ENCODE results near the gene NIPSNAP3A. TPM values are rescaled to one million over a fixed set of nuclear protein-coding genes. Genes with fewer than 3 reads are reported as not detected.
"Not testable (repeated sequence)": the region's sequence is repeated elsewhere in the genome, so short reads cannot be mapped to it uniquely, and the experiment has no call there.

The NIPSNAP3A gene
- total RNA-seq (2013) = 56.3 TPM
- polyA plus RNA-seq = 100 to 1,000 TPM in 1 of 3 donors, 10 to 100 TPM in 2; 26.9 to 103 (median 97.8) TPM
- polyA minus RNA-seq = 12.7 and 14.3 TPM in 2 replicates
- total RNA-seq = 9.2 to 39.2 (median 27.4) reads per million in 11 experiments

GRCh38 chr9:104747565-104748358 lies at the start of gene NIPSNAP3A:
TSS of gene NIPSNAP3A (plus strand) at chr9:104747683. CDS start at chr9:104747793, 110 bp downstream.
- Histone ChIP-seq H3K4me2 (replicated peaks; ENCODE audit: extremely low read depth, low read length, poor library complexity, severe bottlenecking) (peak within 1 kb of the TSS; percentile 83), H2AFZ (ENCODE audit: insufficient read depth, low read depth, low read length, poor library complexity, severe bottlenecking) (peak within 1 kb of the TSS; percentile 90), H3K9me3 (replicated peaks in 1 of 2; ENCODE audit: control insufficient read depth in 1 of 2, insufficient read depth in 1 of 2, low read length in 2 of 2) (no peaks in the 10 kb centered on the region), H3K4me1 (ENCODE audit: control insufficient read depth in 1 of 2, insufficient read depth in 2 of 2, low read length in 2 of 2) (peaks cover 25 to 33% of the 10 kb centered on the region in 2 donors), H3K9ac (ENCODE audit: insufficient read depth, low read length, poor library complexity, severe bottlenecking) (peak within 1 kb of the TSS; percentile 86), H3K27me3 (ENCODE audit: control insufficient read depth in 2 of 2, insufficient read depth in 2 of 2, low read length in 2 of 2) (no peaks in the 10 kb centered on the region), H3K27ac (ENCODE audit: low read depth in 1 of 2, low read length in 2 of 2) (peak within 1 kb of the TSS; percentile 90 to 94), H3K4me3 (replicated peaks in 1 of 3; ENCODE audit: low read depth in 2 of 3, low read length in 3 of 3) (peak within 1 kb of the TSS; percentile 56 to 91 (median 85)), H4K20me1 (ENCODE audit: insufficient read depth, low read length) (no peaks in the 10 kb centered on the region), H3K36me3 (replicated peaks in 1 of 2; ENCODE audit: control insufficient read depth in 1 of 2, insufficient read depth in 2 of 2, low read length in 2 of 2) (peaks cover 20 to 21% of the 10 kb centered on the region in 2 donors), H3K79me2 (ENCODE audit: insufficient read depth, low read length) (peaks cover 33% of the 10 kb centered on the region)
- H3K27me3 Mint-ChIP-seq (ENCODE audit: low read depth in 3 of 3) = no peaks in the 10 kb centered on the region
- no peaks in the 10 kb centered on the region for H3K9me3 Mint-ChIP-seq
- peaks cover 28% of the 10 kb centered on the region for H3K4me1 Mint-ChIP-seq
- H3K4me3 Mint-ChIP-seq = peak within 1 kb of the TSS; percentile 94 to 99
- TF ChIP-seq CTCF (IDR thresholded peaks at IDR 0.05) = no peak
- under 1% methylated on average over 65 of the region's 71 CpGs for WGBS (ENCODE audit: insufficient coverage)
- DNase-seq = peak; percentile 73 to 85 (median 79)
- intact Hi-C loops (cut with micrococcal nuclease) = no loop called here
- H3K27ac Mint-ChIP-seq = peak within 1 kb of the TSS; percentile 95 to 99 (median 97)
- peaks cover 19 to 21% of the 10 kb centered on the region in 2 donors for H3K36me3 Mint-ChIP-seq

DNA sequence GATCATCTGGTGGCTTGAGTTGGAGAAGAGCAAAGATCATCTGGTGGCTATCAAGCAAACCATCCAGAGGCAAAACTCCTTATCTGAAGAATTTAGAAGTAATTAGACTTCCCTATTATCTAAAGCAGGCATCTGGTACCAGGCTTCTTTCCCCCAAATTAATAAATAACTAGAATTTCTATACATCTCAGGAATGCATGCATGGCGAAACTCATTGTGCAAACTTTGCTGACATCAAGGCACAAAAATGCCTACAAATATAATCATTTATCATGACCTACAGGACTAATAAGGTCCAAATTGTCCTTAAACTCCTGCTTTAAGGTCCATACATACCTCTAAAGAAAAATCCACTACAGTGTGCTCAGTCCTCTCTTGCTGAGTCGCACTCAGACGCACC lies 47.2 kb upstream of the NIPSNAP3A start:
- Mint-ChIP-seq H3K4me3 (no peak overlapping the region), H3K9me3 (peaks cover 0 to 8% (median 6%) of the 10 kb centered on the region in 7 donors), H3K27ac (no peak overlapping the region), H3K27me3 (ENCODE audit: low read depth in 3 of 3) (no peaks in the 10 kb centered on the region), H3K4me1 (no peaks in the 10 kb centered on the region), H3K36me3 (no peaks in the 10 kb centered on the region)
- DNase-seq = no peak
- Histone ChIP-seq H3K9me3 (replicated peaks in 1 of 2; ENCODE audit: control insufficient read depth in 1 of 2, insufficient read depth in 1 of 2, low read length in 2 of 2) (peaks cover 0 to 4% of the 10 kb centered on the region in 2 donors), H3K4me2 (replicated peaks; ENCODE audit: extremely low read depth, low read length, poor library complexity, severe bottlenecking) (no peak overlapping the region), H3K9ac (ENCODE audit: insufficient read depth, low read length, poor library complexity, severe bottlenecking) (no peak overlapping the region), H3K27me3 (ENCODE audit: control insufficient read depth in 2 of 2, insufficient read depth in 2 of 2, low read length in 2 of 2) (no peaks in the 10 kb centered on the region), H3K36me3 (replicated peaks in 1 of 2; ENCODE audit: control insufficient read depth in 1 of 2, insufficient read depth in 2 of 2, low read length in 2 of 2) (no peaks in the 10 kb centered on the region), H2AFZ (ENCODE audit: insufficient read depth, low read depth, low read length, poor library complexity, severe bottlenecking) (no peak overlapping the region), H3K27ac (ENCODE audit: low read depth in 1 of 2, low read length in 2 of 2) (no peak overlapping the region), H3K79me2 (ENCODE audit: insufficient read depth, low read length) (no peaks in the 10 kb centered on the region), H4K20me1 (ENCODE audit: insufficient read depth, low read length) (no peaks in the 10 kb centered on the region), H3K4me3 (replicated peaks in 1 of 3; ENCODE audit: low read depth in 2 of 3, low read length in 3 of 3) (no peak overlapping the region), H3K4me1 (ENCODE audit: control insufficient read depth in 1 of 2, insufficient read depth in 2 of 2, low read length in 2 of 2) (no peaks in the 10 kb centered on the region)
- 100% methylated on average over 3 of the region's 3 CpGs for WGBS (ENCODE audit: insufficient coverage)
- intact Hi-C loops (cut with micrococcal nuclease) = no loop called here
- no peak for TF ChIP-seq CTCF (IDR thresholded peaks at IDR 0.05)

DNA sequence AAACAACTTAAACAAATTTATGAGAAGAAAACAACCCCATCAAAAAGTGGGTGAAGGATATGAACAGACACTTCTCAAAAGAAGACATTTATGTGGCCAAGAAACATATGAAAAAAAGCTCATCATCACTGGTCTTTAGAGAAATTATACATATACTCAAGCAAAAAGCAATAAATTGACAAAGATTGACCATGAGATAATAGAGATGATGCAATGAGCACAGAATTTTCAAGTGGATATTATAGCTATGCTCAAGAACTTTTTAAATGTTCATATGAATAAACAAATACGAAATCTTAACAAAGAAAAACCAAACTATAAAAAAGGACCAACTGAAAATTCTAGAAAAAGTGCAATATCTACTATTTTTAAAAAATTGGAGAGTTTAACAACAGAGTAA lies 38.7 kb upstream of the NIPSNAP3A start:
- H3K27ac ChIP-seq (ENCODE audit: low read depth in 1 of 2, low read length in 2 of 2); H3K9ac ChIP-seq (ENCODE audit: insufficient read depth, low read length, poor library complexity, severe bottlenecking); intact Hi-C loops (cut with micrococcal nuclease); H3K4me1 ChIP-seq (ENCODE audit: control insufficient read depth in 1 of 2, insufficient read depth in 2 of 2, low read length in 2 of 2); H3K36me3 ChIP-seq (replicated peaks in 1 of 2; ENCODE audit: control insufficient read depth in 1 of 2, insufficient read depth in 2 of 2, low read length in 2 of 2); H2AFZ ChIP-seq (ENCODE audit: insufficient read depth, low read depth, low read length, poor library complexity, severe bottlenecking); H3K79me2 ChIP-seq (ENCODE audit: insufficient read depth, low read length); H3K27me3 ChIP-seq (ENCODE audit: control insufficient read depth in 2 of 2, insufficient read depth in 2 of 2, low read length in 2 of 2); DNase-seq; H3K4me3 Mint-ChIP-seq; H4K20me1 ChIP-seq (ENCODE audit: insufficient read depth, low read length); H3K27ac Mint-ChIP-seq; H3K9me3 ChIP-seq (replicated peaks in 1 of 2; ENCODE audit: control insufficient read depth in 1 of 2, insufficient read depth in 1 of 2, low read length in 2 of 2); H3K27me3 Mint-ChIP-seq (ENCODE audit: low read depth in 3 of 3); H3K4me2 ChIP-seq (replicated peaks; ENCODE audit: extremely low read depth, low read length, poor library complexity, severe bottlenecking); H3K4me3 ChIP-seq (replicated peaks in 1 of 3; ENCODE audit: low read depth in 2 of 3, low read length in 3 of 3); H3K36me3 Mint-ChIP-seq; H3K4me1 Mint-ChIP-seq: not testable (repeated sequence)
- peaks cover 4 to 21% (median 12%) of the 10 kb centered on the region in 7 donors for H3K9me3 Mint-ChIP-seq
- WGBS (ENCODE audit: insufficient coverage) = no CpG with 5 or more reads among the region's 1 CpG

All from CD14-positive monocyte (primary cell).